Rectal smooth muscle tissue (tissue), 1 donor: ENCODE data around the gene MPND.

Experiments
- H3K27ac ChIP-seq: one replicate; pipeline ENCODE4 v1.7.0; 2013; ENCODE audit warnings: low read depth, low read length, inconsistent platforms
- H3K27me3 ChIP-seq: one replicate; pipeline ENCODE4 v1.7.0; 2013; ENCODE audit warnings: low read length; ENCODE audit not compliant: control insufficient read depth, insufficient read depth
- H3K36me3 ChIP-seq: one replicate; pipeline ENCODE4 v1.7.0; 2013; ENCODE audit warnings: low read length; ENCODE audit not compliant: control insufficient read depth, insufficient read depth
- H3K4me1 ChIP-seq: one replicate; pipeline ENCODE4 v1.7.0; 2013; ENCODE audit warnings: low read length; ENCODE audit not compliant: control insufficient read depth, insufficient read depth
- H3K4me3 ChIP-seq: one replicate; pipeline ENCODE4 v1.7.0; 2013; ENCODE audit warnings: low read length
- H3K9ac ChIP-seq: one replicate; pipeline ENCODE4 v1.7.0; 2013; ENCODE audit warnings: low read length

MPND gene

DNA sequence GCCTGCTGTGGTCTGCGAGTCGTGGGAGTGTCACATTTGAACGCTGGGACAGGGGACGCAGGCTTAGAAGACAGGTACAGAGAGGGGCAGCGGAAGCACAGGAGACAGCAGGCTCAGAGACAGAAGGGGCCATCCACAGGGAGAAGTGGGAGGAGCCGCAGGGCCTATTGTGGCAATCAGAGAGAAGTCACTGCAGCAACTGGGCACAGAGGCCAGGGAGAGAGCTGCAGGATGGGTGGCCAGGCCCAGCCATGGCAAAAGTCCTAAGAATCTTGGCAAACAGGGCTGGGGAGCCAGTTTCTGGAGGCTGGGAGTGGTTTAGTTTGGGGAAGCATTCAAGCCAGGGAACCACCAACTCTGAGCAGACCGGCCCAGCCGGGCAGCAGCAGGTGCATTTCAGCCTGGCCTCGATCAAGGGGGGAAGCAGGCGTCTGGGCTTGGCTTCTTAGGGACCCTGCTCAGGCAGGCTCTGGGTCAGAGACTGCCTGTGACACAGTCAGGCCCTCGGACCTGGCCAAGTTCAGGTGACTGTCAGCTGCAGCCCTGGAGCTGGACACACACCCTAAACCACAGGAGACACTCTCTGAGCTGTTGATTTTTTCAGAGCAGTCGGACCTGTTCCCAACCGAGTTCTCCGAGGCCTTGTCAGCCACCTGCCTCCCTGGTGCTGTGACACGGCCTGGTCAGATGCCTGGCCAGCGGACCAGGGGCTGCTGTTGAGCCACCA is 45.1 kb downstream of the MPND start:
- Histone ChIP-seq H3K9ac (no peak overlapping the region), H3K4me1 (peaks cover 34% of the 10 kb centered on the region), H3K27ac (peak overlapping the region; percentile 23), H3K36me3 (peaks cover 6% of the 10 kb centered on the region), H3K4me3 (no peak overlapping the region), H3K27me3 (no peaks in the 10 kb centered on the region)

DNA sequence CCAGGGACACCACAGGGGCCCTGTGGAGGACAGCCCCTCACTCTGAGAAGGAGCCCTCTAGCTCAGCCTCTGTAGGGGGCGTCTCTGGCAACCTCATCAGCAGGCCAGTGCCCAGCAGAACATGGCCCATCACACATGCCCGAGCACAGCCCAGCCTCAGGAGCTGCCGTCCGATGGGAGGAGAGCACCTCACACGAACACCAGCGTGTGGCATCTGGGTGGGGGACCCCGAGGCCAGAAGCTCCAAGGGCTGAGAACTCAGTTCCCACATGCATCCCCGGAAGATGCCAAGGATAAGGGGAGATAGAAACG is 45.7 kb downstream of the MPND start:
- peaks cover 34% of the 10 kb centered on the region for H3K4me1 ChIP-seq
- H3K27me3 ChIP-seq = no peaks in the 10 kb centered on the region
- H3K9ac ChIP-seq = no peak overlapping the region
- H3K4me3 ChIP-seq = no peak overlapping the region
- H3K36me3 ChIP-seq = peaks cover 2% of the 10 kb centered on the region
- peak overlapping the region; percentile 6 for H3K27ac ChIP-seq

DNA sequence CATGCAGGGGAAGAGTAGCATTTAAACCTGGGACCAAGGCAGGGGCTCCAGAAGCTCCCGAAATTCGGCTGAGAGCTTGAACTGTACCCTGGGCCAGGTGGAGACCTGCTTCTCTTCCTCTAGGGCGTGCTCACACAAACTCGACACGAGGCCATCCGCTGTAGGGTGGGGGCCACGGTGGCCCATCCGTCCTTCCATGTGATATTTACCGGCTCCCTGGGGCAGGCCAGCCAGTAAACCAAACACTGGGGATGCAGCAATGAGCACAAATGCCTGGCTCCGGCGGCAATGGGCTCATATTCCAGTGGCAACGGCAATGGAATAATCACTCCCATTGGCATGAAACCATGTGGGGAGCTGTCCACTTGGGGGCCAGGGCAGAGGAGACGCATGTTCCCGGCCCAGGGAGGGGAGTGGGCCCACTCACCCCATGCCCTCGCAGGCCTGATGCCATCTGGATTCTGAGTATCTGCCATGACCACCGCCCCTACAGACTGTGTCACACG is 46.2 kb downstream of the MPND start:
- H3K9ac ChIP-seq = no peak overlapping the region
- H3K27me3 ChIP-seq = no peaks in the 10 kb centered on the region
- H3K4me1 ChIP-seq = peaks cover 39% of the 10 kb centered on the region
- H3K27ac ChIP-seq = peak overlapping the region; percentile 86
- H3K4me3 ChIP-seq = peak overlapping the region; percentile 41
- H3K36me3 ChIP-seq = peaks cover 2% of the 10 kb centered on the region

DNA sequence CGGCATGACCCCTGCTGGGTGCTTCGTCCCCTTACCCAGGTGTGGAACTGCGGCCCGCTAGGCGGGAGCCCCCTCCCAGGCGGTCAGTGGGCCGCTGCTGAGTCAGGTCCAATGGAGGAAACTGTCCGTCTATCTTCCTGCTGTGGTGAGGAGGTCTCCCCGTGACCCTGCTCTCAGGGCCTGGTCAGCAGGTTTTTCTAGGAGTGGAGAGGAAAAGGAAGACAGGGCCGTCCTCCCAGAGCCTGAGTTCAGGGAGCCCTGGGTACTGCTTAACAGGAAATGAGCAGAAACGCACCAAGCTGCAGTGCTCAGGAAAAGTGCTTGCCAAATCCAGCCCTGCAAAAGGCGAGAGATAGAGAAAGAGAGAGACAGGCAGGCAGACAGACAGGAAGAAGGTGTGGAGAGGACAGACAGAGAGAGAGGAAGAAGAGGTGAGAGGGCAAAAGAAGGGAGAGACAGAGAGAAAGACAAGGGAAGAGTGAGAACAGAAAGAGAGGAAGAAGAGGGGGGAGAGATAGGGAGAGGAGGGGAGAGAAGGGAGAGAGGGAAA is 46.7 kb downstream of the MPND start:
- H3K27ac ChIP-seq = peak overlapping the region; percentile 86
- no peaks in the 10 kb centered on the region for H3K27me3 ChIP-seq
- H3K36me3 ChIP-seq = peaks cover 4% of the 10 kb centered on the region
- peaks cover 41% of the 10 kb centered on the region for H3K4me1 ChIP-seq
- H3K4me3 ChIP-seq = peak overlapping the region; percentile 41
- H3K9ac ChIP-seq = no peak overlapping the region

DNA sequence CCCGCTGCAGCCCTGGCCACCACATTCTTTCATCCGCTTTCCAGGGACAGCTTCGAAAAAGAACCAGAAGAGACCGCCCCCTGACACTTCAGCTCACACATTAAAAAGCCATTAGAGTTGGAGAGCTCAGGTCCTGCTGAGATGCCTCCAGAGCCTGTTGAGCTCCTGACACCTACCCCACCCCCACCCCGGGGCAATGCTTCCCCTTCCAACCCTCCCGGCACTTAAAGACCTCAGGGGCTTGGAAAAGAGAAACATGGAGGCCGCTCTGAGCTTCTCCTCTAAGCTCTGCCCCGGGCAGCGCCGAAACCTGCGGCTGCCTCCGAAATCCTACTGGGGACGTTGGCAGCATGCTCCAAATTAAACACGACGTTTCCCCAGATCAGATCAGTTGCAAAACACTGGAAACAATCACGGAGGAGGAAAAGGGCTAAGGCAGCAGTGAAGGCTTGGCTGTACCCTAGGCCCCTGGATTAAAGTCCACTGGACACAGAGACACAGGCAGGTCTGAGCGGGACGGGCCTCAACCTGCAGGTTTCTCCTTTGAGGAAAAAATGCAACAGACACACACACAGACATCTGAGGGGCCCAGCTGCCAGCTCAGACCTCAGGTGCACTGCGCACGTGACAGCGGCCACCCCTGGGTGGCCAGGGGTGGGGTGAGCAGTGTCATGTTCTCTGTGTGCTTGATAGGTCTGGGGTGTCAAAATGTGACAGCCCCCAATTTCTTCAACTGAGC is 47.4 kb downstream of the MPND start:
- H3K27me3 ChIP-seq = no peaks in the 10 kb centered on the region
- H3K27ac ChIP-seq = peak overlapping the region; percentile 86
- peak overlapping the region; percentile 41 for H3K4me3 ChIP-seq
- H3K36me3 ChIP-seq = peaks cover 7% of the 10 kb centered on the region
- H3K4me1 ChIP-seq = peaks cover 41% of the 10 kb centered on the region
- no peak overlapping the region for H3K9ac ChIP-seq

DNA sequence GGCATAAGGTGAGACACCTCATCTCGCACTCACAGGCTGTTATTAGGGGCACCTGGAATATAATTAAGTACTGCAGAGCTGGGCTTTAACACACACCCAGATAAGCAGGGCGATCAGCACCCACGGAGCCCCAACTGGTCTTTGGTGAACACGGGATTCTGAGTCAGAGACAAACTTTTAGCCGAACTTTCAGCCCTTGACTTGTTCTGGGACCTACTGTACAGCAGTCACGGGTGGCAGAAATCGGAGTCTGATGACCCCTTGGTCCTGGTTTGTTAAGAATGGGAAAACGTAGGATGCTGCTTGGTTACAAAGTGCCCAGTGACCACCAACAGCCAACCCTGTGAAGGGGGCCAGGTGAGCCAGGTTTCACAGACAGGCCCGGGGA is 47.9 kb downstream of the MPND start:
- H3K4me3 ChIP-seq = peak overlapping the region; percentile 25
- peaks cover 41% of the 10 kb centered on the region for H3K4me1 ChIP-seq
- peaks cover 9% of the 10 kb centered on the region for H3K36me3 ChIP-seq
- peak overlapping the region; percentile 86 for H3K27ac ChIP-seq
- H3K9ac ChIP-seq = no peak overlapping the region
- no peaks in the 10 kb centered on the region for H3K27me3 ChIP-seq

DNA sequence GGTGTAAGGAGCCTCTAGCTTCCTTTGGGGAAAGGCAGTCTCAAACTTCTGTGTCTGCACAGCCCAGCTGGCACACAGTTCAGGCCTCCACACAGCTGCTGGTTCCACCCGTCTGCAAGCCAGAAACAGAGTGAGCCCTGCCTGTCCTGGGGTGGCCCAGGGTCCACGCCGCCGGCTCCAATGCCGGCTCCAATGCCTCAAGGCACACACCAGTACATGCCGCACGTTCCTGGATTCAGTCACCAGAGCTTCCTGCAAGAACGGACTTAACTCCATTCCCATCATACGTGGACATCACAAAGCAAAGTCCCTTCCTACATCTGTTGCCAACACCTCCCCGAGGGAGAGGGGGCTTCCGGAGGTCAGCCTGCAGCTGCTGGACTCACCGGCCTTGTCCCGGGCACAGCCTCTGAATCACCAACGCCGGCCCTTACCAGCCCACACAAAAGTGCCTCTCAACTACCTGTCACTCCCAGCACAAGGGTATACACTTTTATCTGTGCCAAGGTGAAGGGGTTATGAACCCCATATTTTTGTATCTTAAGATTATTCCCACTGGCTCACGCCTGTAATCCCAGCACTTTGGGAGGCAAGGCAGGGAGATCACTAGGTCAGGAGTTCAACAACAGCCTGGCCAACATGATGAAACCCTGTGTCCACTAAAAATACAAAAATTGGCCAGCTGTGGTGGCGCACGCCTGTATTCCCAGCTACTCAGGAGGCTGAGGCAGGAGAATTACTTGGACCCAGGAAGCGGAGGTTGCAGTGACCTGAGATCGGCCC is 48.5 kb downstream of the MPND start:
- Histone ChIP-seq H3K4me3 (no peak overlapping the region), H3K27ac (peak overlapping the region; percentile 86), H3K9ac (no peak overlapping the region), H3K36me3 (peaks cover 9% of the 10 kb centered on the region), H3K4me1 (peaks cover 41% of the 10 kb centered on the region), H3K27me3 (no peaks in the 10 kb centered on the region)

DNA sequence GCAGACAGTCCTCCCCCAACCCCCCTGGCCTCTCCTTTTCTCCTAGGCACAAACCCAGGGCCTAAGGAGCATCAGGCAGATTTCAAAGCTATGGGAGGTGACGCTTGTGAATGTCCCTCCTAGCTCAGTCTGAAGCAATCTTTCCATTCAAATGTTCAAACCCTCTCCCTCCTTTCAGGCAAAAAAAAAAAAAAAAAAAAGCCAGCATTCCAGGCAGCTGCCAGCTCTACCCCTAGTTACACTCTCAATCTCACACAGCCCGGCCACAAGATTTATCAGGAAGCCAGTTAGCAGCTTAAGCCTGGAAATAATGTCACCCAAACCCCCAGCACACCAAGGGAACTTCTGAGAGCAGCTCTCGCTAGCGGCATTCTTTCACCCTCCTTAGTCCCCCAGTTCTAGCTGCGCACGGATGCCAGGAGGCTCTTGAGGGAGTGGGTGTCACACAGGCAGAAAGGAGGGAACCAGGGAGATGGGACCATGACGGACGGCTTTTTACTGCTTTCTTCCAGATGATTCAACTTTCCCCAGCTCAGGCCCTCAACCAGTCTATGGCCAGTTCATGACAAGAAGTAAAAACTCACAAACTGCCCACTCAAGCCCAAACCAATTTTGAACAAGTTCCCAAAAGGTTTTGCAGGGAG is 50.7 kb downstream of the MPND start:
- Histone ChIP-seq H3K27ac (no peak overlapping the region), H3K9ac (no peak overlapping the region), H3K27me3 (no peaks in the 10 kb centered on the region)

DNA sequence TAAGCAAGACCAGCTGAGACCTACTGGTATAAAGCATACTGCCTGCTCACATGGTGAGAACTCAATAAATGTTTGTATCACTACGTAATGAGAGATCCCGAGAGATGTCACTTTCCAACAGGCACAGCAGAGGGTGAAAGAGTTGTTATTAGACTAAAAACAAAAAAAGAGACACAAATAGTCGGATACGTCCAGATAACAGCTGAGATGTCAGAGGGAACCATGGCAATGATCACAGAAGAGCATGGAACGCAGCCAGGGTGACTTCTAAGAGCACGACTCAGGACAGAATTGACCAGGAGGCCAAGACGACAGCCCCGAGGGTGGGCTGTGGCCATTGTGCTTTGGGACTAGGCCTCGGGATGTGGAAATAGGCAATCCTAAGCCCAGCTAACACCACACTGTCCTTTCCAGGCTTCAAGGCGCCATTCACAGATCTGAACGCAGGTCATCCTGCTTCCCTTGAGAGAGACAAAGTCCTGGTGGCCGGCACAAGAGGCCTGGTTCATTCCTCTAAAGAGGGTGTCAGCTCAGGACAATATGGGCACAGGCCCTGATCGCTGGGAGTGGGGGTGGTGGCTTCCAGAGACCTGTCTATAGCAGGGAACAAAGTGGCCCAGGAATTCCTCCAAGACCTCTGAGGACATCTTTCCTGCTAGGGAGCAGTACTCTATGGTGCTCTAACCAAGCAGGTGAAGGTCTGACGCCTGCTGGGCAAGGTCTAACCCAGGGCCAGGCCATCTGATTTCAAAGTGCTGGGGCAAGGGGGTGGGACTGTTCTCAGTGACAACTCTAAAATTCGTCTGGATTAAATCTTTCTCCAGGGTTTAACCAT is 53.8 kb downstream of the MPND start:
- no peak overlapping the region for H3K27ac ChIP-seq
- H3K4me1 ChIP-seq = peaks cover 11% of the 10 kb centered on the region
- H3K9ac ChIP-seq = no peak overlapping the region
- no peak overlapping the region for H3K4me3 ChIP-seq
- no peaks in the 10 kb centered on the region for H3K27me3 ChIP-seq
- peaks cover 9% of the 10 kb centered on the region for H3K36me3 ChIP-seq

More for the DNA sequence above, 50.7 kb downstream of the MPND start:
- H3K4me3 ChIP-seq = no peak overlapping the region
- H3K36me3 ChIP-seq = peaks cover 9% of the 10 kb centered on the region
- peaks cover 32% of the 10 kb centered on the region for H3K4me1 ChIP-seq

DNA sequence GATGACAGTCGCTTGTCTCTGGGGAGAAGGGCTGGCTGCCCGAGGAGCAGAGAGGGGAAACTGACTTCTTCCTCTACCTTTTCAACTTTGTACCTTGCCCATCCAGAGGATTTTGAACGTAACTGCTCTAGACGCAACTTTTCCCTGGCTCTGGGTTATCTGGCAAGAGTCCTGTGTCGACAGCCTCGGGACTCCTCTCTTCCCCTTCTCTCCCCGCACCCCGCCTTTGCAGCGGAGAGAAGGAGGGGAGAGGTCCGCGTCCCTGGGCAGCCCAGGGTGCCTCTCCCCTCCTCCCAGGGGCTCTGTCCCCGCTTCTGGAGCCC is 56.4 kb downstream of the MPND start:
- H3K9ac ChIP-seq = peak overlapping the region; percentile 50
- peak overlapping the region; percentile 78 for H3K27ac ChIP-seq
- H3K4me1 ChIP-seq = peaks cover 11% of the 10 kb centered on the region
- peaks cover 6% of the 10 kb centered on the region for H3K36me3 ChIP-seq
- no peaks in the 10 kb centered on the region for H3K27me3 ChIP-seq
- H3K4me3 ChIP-seq = peak overlapping the region; percentile 93

DNA sequence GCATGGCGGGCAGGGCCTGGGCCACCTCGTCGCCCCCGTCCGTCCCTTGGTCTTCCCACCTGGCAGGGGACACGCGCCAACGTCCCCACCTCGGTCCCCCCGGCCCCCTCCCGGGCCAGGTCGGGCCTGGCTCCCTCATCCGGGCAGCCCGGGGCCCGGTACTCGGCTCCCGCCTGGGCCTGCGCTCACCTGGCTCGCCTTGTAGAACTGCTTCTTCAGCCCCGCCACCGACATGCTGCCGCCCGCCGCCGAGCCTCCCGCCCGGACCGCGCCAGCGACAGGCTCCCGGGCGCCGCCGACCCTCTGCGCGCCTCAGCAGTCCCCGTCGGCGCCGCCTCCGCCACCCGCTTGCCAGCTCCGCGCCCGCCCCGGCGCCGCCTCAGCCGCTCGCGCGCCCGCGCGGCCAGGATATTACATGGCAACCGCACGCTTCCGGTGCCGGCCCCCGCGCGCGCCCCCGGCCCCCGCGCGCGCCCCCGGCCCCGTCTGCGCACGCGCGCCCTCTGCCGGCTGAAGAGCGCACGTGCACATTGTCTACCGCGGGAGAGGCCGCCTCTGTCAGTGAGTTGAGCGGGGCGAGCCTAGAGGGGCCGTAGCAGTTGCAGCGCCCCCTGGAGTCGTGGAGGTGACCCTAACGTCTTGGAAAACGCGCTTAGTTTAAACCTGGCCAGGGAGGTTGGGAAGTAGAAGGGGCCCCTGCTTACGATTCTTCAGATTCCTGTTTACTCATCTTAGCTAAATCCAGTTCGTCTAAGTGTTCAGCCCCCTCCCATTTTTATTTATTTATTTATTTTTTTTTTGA is 57.0 kb downstream of the MPND start, which contains the start of gene SH3GL1:
TSS of gene SH3GL1 (minus strand) at position 413 of the 802 bp plus-strand sequence. CDS start at position 234, 179 bp downstream.
- Histone ChIP-seq H3K27me3 (no peaks in the 10 kb centered on the region), H3K4me1 (peaks cover 11% of the 10 kb centered on the region), H3K9ac (peak within 1 kb of the TSS; percentile 50), H3K27ac (peak within 1 kb of the TSS; percentile 78), H3K36me3 (peaks cover 2% of the 10 kb centered on the region), H3K4me3 (peak within 1 kb of the TSS; percentile 93)
